GM06990 (cell line): ENCODE data around the gene MYH7.
"Not testable (repeated sequence)": the region's sequence is repeated elsewhere in the genome, so short reads cannot be mapped to it uniquely, and the experiment has no call there.

Experiments
- DNase-seq: peaks from one replicate; pipeline ENCODE4 v3.0.0-alpha.2; 2011; ENCODE audit not compliant: insufficient read length; ENCODE audit errors: extremely low read depth
- H3K27me3 ChIP-seq: replicated peaks from 2 replicates; pipeline ENCODE4 v1.6.0; 2011; ENCODE audit warnings: low read length; ENCODE audit not compliant: control insufficient read depth, insufficient read depth
- H3K36me3 ChIP-seq: 2 replicates; pipeline ENCODE4 v1.5.1; 2011; ENCODE audit warnings: low read length; ENCODE audit not compliant: control insufficient read depth, insufficient read depth
- H3K4me3 ChIP-seq: replicated peaks from 2 replicates; pipeline ENCODE4 v1.5.1; 2011; ENCODE audit warnings: low read depth, mild to moderate bottlenecking, control low read depth, low read length
- TF ChIP-seq, protein P1 (sequence below): IDR thresholded peaks from 2 replicates; pipeline ENCODE4 v1.5.1; 2011; ENCODE audit warnings: low read length, control low read depth, mild to moderate bottlenecking, inconsistent platforms; ENCODE audit not compliant: insufficient read depth, poor library complexity, severe bottlenecking

MYH7 gene

DNA sequence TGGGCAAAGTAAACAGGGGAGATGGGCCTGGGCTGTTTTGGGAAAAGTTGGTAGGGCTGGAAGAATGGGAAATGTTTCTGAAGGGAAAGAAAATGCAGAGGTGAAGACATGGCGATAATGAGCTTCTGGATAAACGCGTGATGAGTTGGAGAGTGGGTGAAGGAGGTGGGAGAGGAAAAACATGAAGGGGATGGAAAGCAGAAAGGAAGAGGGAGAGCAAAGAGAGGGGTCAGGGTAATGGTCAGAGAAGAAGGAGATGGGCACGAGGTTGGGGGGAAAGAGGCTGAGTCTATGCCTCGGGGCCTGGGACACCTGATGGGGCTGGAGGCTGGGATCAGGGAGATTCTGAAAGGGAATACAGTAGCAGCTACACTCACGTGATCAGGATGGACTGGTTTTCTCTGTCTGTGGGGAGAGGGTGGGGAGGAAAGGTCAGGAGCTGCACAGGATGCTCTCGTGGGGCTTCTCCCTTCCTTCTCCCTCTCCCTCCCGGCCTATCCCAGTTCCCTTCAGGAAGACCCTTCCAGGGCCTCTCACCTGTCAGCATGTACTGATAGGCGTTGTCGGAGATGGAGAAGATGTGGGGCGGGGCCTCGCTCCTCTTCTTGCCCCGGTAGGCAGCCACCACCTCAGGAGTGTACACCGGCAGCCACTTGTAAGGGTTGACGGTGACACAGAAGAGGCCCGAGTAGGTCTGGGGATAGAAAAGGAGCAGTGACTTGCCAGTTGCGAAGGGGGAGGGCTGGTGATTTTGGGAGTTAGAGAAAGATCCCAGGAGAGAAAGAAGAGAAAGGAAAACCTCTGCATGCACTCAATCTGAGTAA lies 3.1 kb downstream of the MYH7 start:
- no peaks in the 10 kb centered on the region; the same call in none of the 2 replicates for H3K27me3 ChIP-seq
- H3K4me3 ChIP-seq, result no peak overlapping the region
- H3K36me3 ChIP-seq, result no peaks in the 10 kb centered on the region
- TF ChIP-seq, protein P1, sequence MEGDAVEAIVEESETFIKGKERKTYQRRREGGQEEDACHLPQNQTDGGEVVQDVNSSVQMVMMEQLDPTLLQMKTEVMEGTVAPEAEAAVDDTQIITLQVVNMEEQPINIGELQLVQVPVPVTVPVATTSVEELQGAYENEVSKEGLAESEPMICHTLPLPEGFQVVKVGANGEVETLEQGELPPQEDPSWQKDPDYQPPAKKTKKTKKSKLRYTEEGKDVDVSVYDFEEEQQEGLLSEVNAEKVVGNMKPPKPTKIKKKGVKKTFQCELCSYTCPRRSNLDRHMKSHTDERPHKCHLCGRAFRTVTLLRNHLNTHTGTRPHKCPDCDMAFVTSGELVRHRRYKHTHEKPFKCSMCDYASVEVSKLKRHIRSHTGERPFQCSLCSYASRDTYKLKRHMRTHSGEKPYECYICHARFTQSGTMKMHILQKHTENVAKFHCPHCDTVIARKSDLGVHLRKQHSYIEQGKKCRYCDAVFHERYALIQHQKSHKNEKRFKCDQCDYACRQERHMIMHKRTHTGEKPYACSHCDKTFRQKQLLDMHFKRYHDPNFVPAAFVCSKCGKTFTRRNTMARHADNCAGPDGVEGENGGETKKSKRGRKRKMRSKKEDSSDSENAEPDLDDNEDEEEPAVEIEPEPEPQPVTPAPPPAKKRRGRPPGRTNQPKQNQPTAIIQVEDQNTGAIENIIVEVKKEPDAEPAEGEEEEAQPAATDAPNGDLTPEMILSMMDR, result no peak
- no peak for DNase-seq

DNA sequence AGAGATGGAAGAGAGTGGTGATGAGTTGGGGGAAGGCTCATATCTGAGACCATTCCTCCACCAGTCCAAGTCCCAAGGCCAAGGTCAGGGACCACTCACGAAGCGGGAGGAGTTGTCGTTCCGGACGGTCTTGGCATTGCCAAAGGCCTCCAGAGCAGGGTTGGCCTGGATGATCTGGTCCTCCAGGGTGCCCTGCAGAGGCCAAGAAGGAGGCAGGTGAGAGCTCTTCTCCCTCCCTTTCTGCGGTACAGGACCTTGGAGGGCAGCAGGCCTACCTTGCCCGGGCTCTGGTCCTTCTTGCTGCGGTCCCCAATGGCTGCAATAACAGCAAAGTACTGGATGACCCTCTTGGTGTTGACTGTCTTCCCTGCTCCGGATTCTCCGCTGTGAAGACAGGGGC lies 4.0 kb downstream of the MYH7 start:
- no peak for DNase-seq
- Histone ChIP-seq H3K27me3 (no peaks in the 10 kb centered on the region; the same call in none of the 2 replicates), H3K36me3 (no peaks in the 10 kb centered on the region), H3K4me3 (no peak overlapping the region)
- TF ChIP-seq, protein P1, result no peak

DNA sequence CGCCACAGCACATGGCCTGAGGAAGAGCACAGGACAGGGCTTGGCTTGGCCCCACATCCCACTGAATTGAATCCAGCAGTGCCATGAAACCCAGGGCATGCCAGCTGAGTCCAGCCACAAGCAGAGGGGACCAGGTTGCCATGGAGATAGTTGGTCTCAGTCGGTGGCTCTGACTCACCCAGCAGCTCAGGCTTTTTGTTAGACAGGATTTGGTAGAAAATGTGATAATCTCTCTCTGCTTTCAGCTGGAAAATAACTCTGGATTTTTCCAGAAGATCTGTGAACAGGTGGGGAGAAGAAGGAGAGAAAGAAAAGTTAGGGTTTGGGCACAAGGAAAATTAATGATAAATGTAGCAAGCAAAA lies 4.8 kb downstream of the MYH7 start:
- TF ChIP-seq, protein P1, result no peak
- H3K27me3 ChIP-seq, result no peaks in the 10 kb centered on the region; the same call in none of the 2 replicates
- no peak overlapping the region for H3K4me3 ChIP-seq
- H3K36me3 ChIP-seq, result no peaks in the 10 kb centered on the region
- no peak for DNase-seq

DNA sequence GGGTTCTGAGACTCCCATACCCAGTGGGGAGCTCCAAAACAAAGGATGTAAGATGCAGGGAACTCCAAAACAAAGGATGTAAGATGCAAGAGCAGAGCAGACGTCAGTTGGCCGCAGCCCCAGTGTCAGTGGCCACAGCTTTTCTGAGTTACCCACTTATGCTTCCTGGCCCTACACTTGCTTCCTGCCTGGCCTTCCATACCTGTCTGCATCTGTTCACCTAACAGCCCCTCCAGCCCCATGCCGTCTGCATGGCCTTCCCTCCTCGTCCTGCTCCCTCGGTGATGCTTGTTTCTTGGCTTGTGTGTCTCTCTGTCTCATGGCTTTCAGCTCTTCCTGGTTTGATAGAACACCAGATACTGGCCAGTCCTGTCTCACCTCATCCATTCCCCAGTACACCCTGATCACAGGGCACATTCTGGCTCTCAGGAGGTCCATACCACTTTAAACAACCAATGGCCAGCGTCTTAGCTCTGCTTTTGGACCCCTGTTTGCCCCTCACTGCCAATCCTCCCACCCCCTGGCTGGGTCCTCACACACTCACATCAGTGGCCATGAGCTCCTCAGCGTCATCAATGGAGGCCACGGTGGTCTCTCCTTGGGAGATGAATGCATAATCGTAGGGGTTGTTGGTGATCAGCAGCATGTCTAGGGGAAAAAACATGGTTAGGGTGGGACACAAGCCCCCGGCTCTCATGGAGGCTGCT lies 5.3 kb downstream of the MYH7 start:
- DNase-seq, result no peak
- H3K4me3 ChIP-seq, result no peak overlapping the region
- no peaks in the 10 kb centered on the region for H3K36me3 ChIP-seq
- TF ChIP-seq, protein P1, result no peak
- no peaks in the 10 kb centered on the region; the same call in none of the 2 replicates for H3K27me3 ChIP-seq

DNA sequence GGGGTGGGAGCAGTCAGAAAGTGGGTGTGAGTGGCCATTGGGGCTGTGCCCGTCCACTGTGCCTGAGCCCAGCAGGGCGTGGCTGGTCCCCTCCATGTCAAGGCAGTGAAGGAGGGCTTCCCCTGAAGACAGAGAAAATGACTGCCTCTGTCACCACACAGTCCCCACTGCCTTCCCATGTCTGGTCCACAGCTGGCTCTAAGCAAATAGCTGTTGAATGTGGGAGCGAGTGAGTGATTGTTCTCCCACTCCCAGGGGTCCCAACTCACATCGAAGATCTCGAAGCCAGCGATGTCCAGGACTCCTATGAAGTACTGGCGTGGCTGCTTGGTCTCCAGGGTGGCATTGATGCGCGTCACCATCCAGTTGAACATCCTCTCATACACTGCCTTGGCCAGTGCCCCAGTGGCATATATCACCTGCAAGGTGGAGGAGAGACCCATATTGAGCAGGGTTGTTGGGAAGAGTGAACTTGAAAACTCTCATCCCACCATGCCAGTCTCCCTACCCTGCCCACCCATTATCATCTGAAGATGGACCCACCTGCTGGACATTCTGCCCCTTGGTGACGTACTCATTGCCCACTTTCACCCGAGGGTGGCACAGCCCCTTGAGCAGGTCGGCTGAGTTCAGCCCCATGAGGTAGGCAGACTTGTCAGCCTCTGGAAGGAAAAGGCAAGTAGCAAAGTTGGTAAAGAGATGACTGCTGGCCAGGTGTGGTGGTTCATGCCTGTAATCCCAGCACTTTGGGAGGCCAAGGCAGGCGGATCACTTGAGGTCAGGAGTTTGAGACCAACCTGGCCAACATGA lies 6.6 kb downstream of the MYH7 start:
- Histone ChIP-seq H3K27me3 (no peaks in the 10 kb centered on the region; the same call in none of the 2 replicates), H3K36me3 (no peaks in the 10 kb centered on the region), H3K4me3 (no peak overlapping the region)
- TF ChIP-seq, protein P1, result no peak
- no peak for DNase-seq

DNA sequence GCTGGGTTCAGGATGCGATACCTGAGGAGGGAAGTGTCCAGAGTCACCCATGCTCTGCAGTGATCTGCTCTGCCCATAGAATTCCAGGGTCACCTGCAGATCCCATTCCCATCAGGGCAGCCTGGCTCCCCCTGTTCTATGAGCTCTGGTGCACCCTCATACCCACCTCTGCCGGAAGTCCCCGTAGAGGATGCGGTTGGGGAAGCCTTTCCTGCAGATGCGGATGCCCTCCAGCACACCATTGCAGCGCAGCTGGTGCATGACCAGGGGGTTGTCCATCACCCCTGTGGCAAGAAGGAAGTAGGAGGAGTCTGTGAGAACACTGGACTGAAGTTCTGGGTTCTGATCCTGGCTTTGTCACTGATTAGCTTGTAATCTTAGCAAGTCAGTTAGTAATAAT lies 9.7 kb downstream of the MYH7 start:
- not testable (repeated sequence) for DNase-seq, H3K27me3 ChIP-seq, H3K4me3 ChIP-seq, H3K36me3 ChIP-seq
